GM03348 (cell line): Measurements from ENCODE around the gene NRG3.
"Not testable (repeated sequence)": the region's sequence is repeated elsewhere in the genome, so short reads cannot be mapped to it uniquely, and the experiment has no call there.

ENCODE experiments used
- DNase-seq: peaks from one replicate; pipeline ENCODE4 v3.0.0; 2012; ENCODE audit warnings: low spot score

Gene NRG3

GRCh38 chr10:81961451-81962184 is 86.6 kb downstream of the NRG3 start:
- DNase-seq, result no peak

- DNase-seq, result no peak
These were observed 88.6 kb downstream of the NRG3 start for GRCh38 chr10:81963606-81964005.

GRCh38 chr10:81967716-81968115 is 92.7 kb downstream of the NRG3 start:
- no peak for DNase-seq

- DNase-seq, result no peak
These were observed 94.1 kb downstream of the NRG3 start for GRCh38 chr10:81969136-81969535.

- no peak for DNase-seq
These were observed 103.2 kb downstream of the NRG3 start for GRCh38 chr10:81978238-81978637.

- no peak for DNase-seq
These were observed 106.7 kb downstream of the NRG3 start for GRCh38 chr10:81981724-81982123.

- no peak for DNase-seq
These were observed 109.4 kb downstream of the NRG3 start for GRCh38 chr10:81984428-81984827.

GRCh38 chr10:81995254-81995653 is 120.3 kb downstream of the NRG3 start:
- DNase-seq, result no peak

- no peak for DNase-seq
These were observed 121.9 kb downstream of the NRG3 start for GRCh38 chr10:81996927-81997326.

- no peak for DNase-seq
These were observed 146.0 kb downstream of the NRG3 start for GRCh38 chr10:82020999-82021398.

GRCh38 chr10:82027711-82028110 is 152.7 kb downstream of the NRG3 start:
- DNase-seq, result no peak

- no peak for DNase-seq
These were observed 162.1 kb downstream of the NRG3 start for GRCh38 chr10:82037076-82037475.

GRCh38 chr10:82038587-82038986 is 163.6 kb downstream of the NRG3 start:
- no peak for DNase-seq

GRCh38 chr10:82040336-82040735 is 165.3 kb downstream of the NRG3 start:
- DNase-seq, result no peak

GRCh38 chr10:82041018-82041417 is 166.0 kb downstream of the NRG3 start:
- DNase-seq, result no peak

- DNase-seq, result no peak
These were observed 181.4 kb downstream of the NRG3 start for GRCh38 chr10:82056391-82056790.

- not testable (repeated sequence) for DNase-seq
These were observed 192.2 kb downstream of the NRG3 start for GRCh38 chr10:82067192-82067591.

GRCh38 chr10:82068501-82068900 is 193.5 kb downstream of the NRG3 start:
- no peak for DNase-seq

GRCh38 chr10:82071231-82071630 is 196.2 kb downstream of the NRG3 start:
- no peak for DNase-seq

- DNase-seq, result no peak
These were observed 197.1 kb downstream of the NRG3 start for GRCh38 chr10:82072124-82072523.

GRCh38 chr10:82075605-82076004 is 200.6 kb downstream of the NRG3 start:
- DNase-seq, result no peak

GRCh38 chr10:82084496-82084895 is 209.5 kb downstream of the NRG3 start:
- DNase-seq, result no peak

GRCh38 chr10:82084904-82085303 is 209.9 kb downstream of the NRG3 start:
- no peak for DNase-seq

- DNase-seq, result no peak
These were observed 214.3 kb downstream of the NRG3 start for GRCh38 chr10:82089327-82089726.
